Stimulated activated CD4-positive, alpha-beta T cell treated with anti-CD3 and anti-CD28 coated beads, Interleukin-15, amount 100 ng/mL, for 48 hours (primary cell): Measurements from ENCODE around the gene REC114.
"Not testable (repeated sequence)": the region's sequence is repeated elsewhere in the genome, so short reads cannot be mapped to it uniquely, and the experiment has no call there.

ENCODE experiments used
- DNase-seq, 2 donors: peaks; one replicate each; pipeline ENCODE4 v3.0.0-alpha.2; 2020; ENCODE audit warnings: low read depth in 2 of 2

The REC114 gene

GRCh38 chr15:73527598-73527997 is 84.6 kb downstream of the REC114 start:
- no peak for DNase-seq

GRCh38 chr15:73530649-73531048 is 87.7 kb downstream of the REC114 start:
- DNase-seq: no peak

GRCh38 chr15:73538123-73538522 is 95.2 kb downstream of the REC114 start:
- DNase-seq: no peak

- DNase-seq: no peak
These were observed 95.7 kb downstream of the REC114 start for GRCh38 chr15:73538563-73539211.

GRCh38 chr15:73539212-73540128 is 96.5 kb downstream of the REC114 start:
- DNase-seq: no peak

GRCh38 chr15:73540161-73540560 is 97.2 kb downstream of the REC114 start:
- DNase-seq: no peak

GRCh38 chr15:73541479-73541878 is 98.5 kb downstream of the REC114 start:
- no peak for DNase-seq

GRCh38 chr15:73548925-73549324 is 106.0 kb downstream of the REC114 start:
- DNase-seq: not testable (repeated sequence)

- DNase-seq: no peak
These were observed 107.2 kb downstream of the REC114 start for GRCh38 chr15:73550190-73550589.

- DNase-seq: no peak
These were observed 112.1 kb downstream of the REC114 start for GRCh38 chr15:73555080-73555479.

- DNase-seq: no peak
These were observed 115.6 kb downstream of the REC114 start for GRCh38 chr15:73558529-73558928.

- no peak for DNase-seq
These were observed 117.6 kb downstream of the REC114 start for GRCh38 chr15:73560501-73561117.

GRCh38 chr15:73564255-73564654 is 121.3 kb downstream of the REC114 start:
- DNase-seq: no peak

GRCh38 chr15:73567020-73567419 is 124.1 kb downstream of the REC114 start:
- DNase-seq: no peak

- no peak for DNase-seq
These were observed 125.8 kb downstream of the REC114 start for GRCh38 chr15:73568564-73569280.

- no peak for DNase-seq
These were observed 126.4 kb downstream of the REC114 start for GRCh38 chr15:73569361-73569760.

GRCh38 chr15:73570355-73571032 is 127.5 kb downstream of the REC114 start:
- DNase-seq: no peak

- no peak for DNase-seq
These were observed 128.4 kb downstream of the REC114 start for GRCh38 chr15:73571346-73571745.

- DNase-seq: no peak
These were observed 129.3 kb downstream of the REC114 start for GRCh38 chr15:73572296-73572695.

- no peak for DNase-seq
These were observed 130.1 kb downstream of the REC114 start for GRCh38 chr15:73573037-73573436.

- DNase-seq: no peak
These were observed 130.6 kb downstream of the REC114 start for GRCh38 chr15:73573572-73573971.
